ENCODE measurements around the gene IL6R. TPM values are rescaled to one million over a fixed set of nuclear protein-coding genes. Genes with fewer than 3 reads are reported as not detected.

Gene IL6R
- total and polyA plus RNA-seq, 8 donors = 4.5 to 65.3 (median 5.7) TPM

- intact Hi-C loops (cut with DNase I) = no loop called here
These were observed 112.5 kb downstream of the IL6R start for GRCh38 chr1:154517661-154518060.

More at GRCh38 chr1:154517661-154518060, 112.5 kb downstream of the IL6R start:
- ATAC-seq = no peak
- peaks cover 0 to 29% of the 10 kb centered on the region in 2 donors for H3K4me1 ChIP-seq
- no peak overlapping the region for H3K4me3 ChIP-seq
- H3K9me3 ChIP-seq = no peaks in the 10 kb centered on the region
- H3K36me3 ChIP-seq = no peaks in the 10 kb centered on the region
- no peak for TF ChIP-seq CTCF (IDR thresholded peaks at IDR 0.05)
- no peaks in the 10 kb centered on the region for H3K27me3 ChIP-seq
- no peak overlapping the region for H3K27ac ChIP-seq
- no peak for DNase-seq

Other genes starting within 250 kb of the IL6R start
- gene TPM3, start 213.2 kb upstream of the IL6R start, total RNA-seq = 100 to 1,000 TPM; 318 to 406 TPM
- gene TPM3, start 213.2 kb upstream of the IL6R start, polyA plus RNA-seq (ENCODE audit: insufficient read length in 6 of 6) = 100 to 1,000 TPM; 220 to 283 (median 238) TPM
- gene CFAP141, start 199.0 kb upstream of the IL6R start, total RNA-seq = not detected
- 1 to 10 TPM in 5 of 6 donors, under 1 TPM in 1; 0.52 to 4.4 (median 2.2) TPM for gene CFAP141, start 199.0 kb upstream of the IL6R start, polyA plus RNA-seq (ENCODE audit: insufficient read length in 6 of 6)
- gene UBAP2L, start 184.4 kb upstream of the IL6R start, total RNA-seq = 100 to 1,000 TPM; 131 to 144 TPM
- 100 to 1,000 TPM; 173 to 201 (median 177) TPM for gene UBAP2L, start 184.4 kb upstream of the IL6R start, polyA plus RNA-seq (ENCODE audit: insufficient read length in 6 of 6)
- 10 to 100 TPM; 71.6 to 82.6 TPM for gene HAX1, start 132.7 kb upstream of the IL6R start, total RNA-seq
- gene HAX1, start 132.7 kb upstream of the IL6R start, polyA plus RNA-seq (ENCODE audit: insufficient read length in 6 of 6) = 10 to 100 TPM; 68.6 to 80.5 (median 79.1) TPM
- gene AQP10, start 84.2 kb upstream of the IL6R start, total RNA-seq = under 1 TPM; 0.20 to 0.34 TPM
- under 1 TPM; 0.13 to 0.31 (median 0.23) TPM for gene AQP10, start 84.2 kb upstream of the IL6R start, polyA plus RNA-seq (ENCODE audit: insufficient read length in 6 of 6)
- gene ATP8B2, start 79.8 kb upstream of the IL6R start, total RNA-seq = 10 to 100 TPM; 35.2 to 36.6 TPM
- 10 to 100 TPM; 32.9 to 41.9 (median 36.9) TPM for gene ATP8B2, start 79.8 kb upstream of the IL6R start, polyA plus RNA-seq (ENCODE audit: insufficient read length in 6 of 6)
- 1 to 10 TPM; 3.8 to 5.0 TPM for gene TDRD10, start 96.9 kb downstream of the IL6R start, total RNA-seq
- 1 to 10 TPM; 3.1 to 3.7 (median 3.4) TPM for gene TDRD10, start 96.9 kb downstream of the IL6R start, polyA plus RNA-seq (ENCODE audit: insufficient read length in 6 of 6)
- 10 to 100 TPM; 17.7 to 25.3 TPM for gene SHE, start 97.1 kb downstream of the IL6R start, total RNA-seq
- 10 to 100 TPM; 19.5 to 25.3 (median 21.2) TPM for gene SHE, start 97.1 kb downstream of the IL6R start, polyA plus RNA-seq (ENCODE audit: insufficient read length in 6 of 6)
- gene UBE2Q1, start 153.3 kb downstream of the IL6R start, total RNA-seq = 10 to 100 TPM; 87.0 to 90.8 TPM
- gene UBE2Q1, start 153.3 kb downstream of the IL6R start, polyA plus RNA-seq (ENCODE audit: insufficient read length in 6 of 6) = 100 to 1,000 TPM in 5 of 6 donors, 10 to 100 TPM in 1; 95.3 to 104 (median 101) TPM
- under 1 TPM in 1 of 2 donors, not detected in 1; 0.09 TPM for gene CHRNB2, start 162.4 kb downstream of the IL6R start, total RNA-seq
- gene CHRNB2, start 162.4 kb downstream of the IL6R start, polyA plus RNA-seq (ENCODE audit: insufficient read length in 6 of 6) = 1 to 10 TPM in 2 of 6 donors, under 1 TPM in 4; 0.27 to 1.8 (median 0.59) TPM
- 100 to 1,000 TPM; 168 to 197 TPM for gene ADAR, start 202.8 kb downstream of the IL6R start, total RNA-seq
- 100 to 1,000 TPM; 136 to 154 (median 148) TPM for gene ADAR, start 202.8 kb downstream of the IL6R start, polyA plus RNA-seq (ENCODE audit: insufficient read length in 6 of 6)

Data from left lung (tissue), 10 donors.